ENCODE measurements around the gene PRPS2. TPM values are rescaled to one million over a fixed set of nuclear protein-coding genes. Genes with fewer than 3 reads are reported as not detected.

The PRPS2 gene
- total RNA-seq, 1 donor from 2014 or later: 11.8 TPM

DNA sequence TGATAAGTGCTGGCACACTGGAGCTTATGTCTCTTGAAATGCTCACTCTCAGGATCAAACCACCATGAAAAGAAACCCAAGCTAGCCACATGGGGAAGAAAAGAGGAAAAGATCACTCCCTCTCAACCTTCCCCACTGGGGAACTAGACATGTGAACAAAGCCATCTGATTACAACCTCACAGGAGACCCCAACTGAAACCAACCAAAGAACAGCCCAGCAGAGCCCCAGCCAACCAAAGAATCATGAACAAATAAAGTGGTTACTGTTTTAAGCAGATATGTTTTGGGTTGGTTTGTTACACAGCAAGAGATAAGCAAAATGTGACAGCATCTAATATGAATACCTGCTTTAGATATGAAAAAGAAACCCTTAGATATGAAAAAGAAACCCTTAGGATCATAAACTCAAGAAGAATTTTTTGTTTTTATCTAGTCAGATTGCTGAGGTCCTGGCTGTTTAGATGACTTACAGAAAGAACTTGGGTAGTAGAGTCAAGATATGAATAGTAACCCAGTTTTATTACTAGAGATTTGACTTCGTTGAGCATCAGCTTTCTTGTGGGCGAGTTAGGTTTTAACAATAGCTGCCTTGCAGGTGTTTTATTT, 52.0 kb downstream of the PRPS2 start:
- no peaks in the 10 kb centered on the region for H3K36me3 Mint-ChIP-seq (ENCODE audit: low read depth, unreplicated experiment)

GRCh38 chrX:12843668-12844279, 52.6 kb downstream of the PRPS2 start:
- H3K27ac ChIP-seq (ENCODE audit: low read depth, low read length): no peak overlapping the region
- Mint-ChIP-seq H3K4me3 (ENCODE audit: unreplicated experiment) (no peak overlapping the region), H3K9me3 (ENCODE audit: unreplicated experiment) (no peaks in the 10 kb centered on the region), H3K4me1 (ENCODE audit: low read depth, unreplicated experiment) (no peaks in the 10 kb centered on the region), H3K36me3 (ENCODE audit: low read depth, unreplicated experiment) (no peaks in the 10 kb centered on the region), H3K27me3 (ENCODE audit: low read depth, unreplicated experiment) (no peaks in the 10 kb centered on the region), H3K27ac (ENCODE audit: unreplicated experiment) (no peak overlapping the region)
- no peak overlapping the region for H3K9ac ChIP-seq (ENCODE audit: low read length)
- H3K27me3 ChIP-seq (ENCODE audit: insufficient read depth, low read length): no peaks in the 10 kb centered on the region
- no peaks in the 10 kb centered on the region for H3K79me2 ChIP-seq (ENCODE audit: insufficient read depth, low read length)
- no peaks in the 10 kb centered on the region for H3K9me3 ChIP-seq (ENCODE audit: insufficient read depth, low read depth, low read length)
- no peak overlapping the region for H3K4me3 ChIP-seq (ENCODE audit: insufficient read depth, low read depth, low read length)
- H3K36me3 ChIP-seq (ENCODE audit: insufficient read depth, low read length): no peaks in the 10 kb centered on the region
- TF ChIP-seq CTCF (IDR thresholded peaks at IDR 0.05; ENCODE audit: insufficient read depth, low read depth, low read length) (no peak), EZH2 (IDR thresholded peaks at IDR 0.05; ENCODE audit: insufficient read depth, low read length) (no peak)
- H4K20me1 ChIP-seq (ENCODE audit: insufficient read depth, low read length): no peaks in the 10 kb centered on the region
- H3K4me2 ChIP-seq (ENCODE audit: low read length): no peak overlapping the region
- FAIRE-seq (no peak), DNase-seq (ENCODE audit: low read depth) (no peak)
- H2AFZ ChIP-seq (ENCODE audit: low read depth, low read length): no peak overlapping the region
- no peaks in the 10 kb centered on the region for H3K4me1 ChIP-seq (ENCODE audit: insufficient read depth, low read length)

More for the DNA sequence above, 52.0 kb downstream of the PRPS2 start:
- no peaks in the 10 kb centered on the region for H3K27me3 Mint-ChIP-seq (ENCODE audit: low read depth, unreplicated experiment)
- Histone ChIP-seq H4K20me1 (ENCODE audit: insufficient read depth, low read length) (no peaks in the 10 kb centered on the region), H3K36me3 (ENCODE audit: insufficient read depth, low read length) (no peaks in the 10 kb centered on the region), H3K79me2 (ENCODE audit: insufficient read depth, low read length) (no peaks in the 10 kb centered on the region), H3K9me3 (ENCODE audit: insufficient read depth, low read depth, low read length) (no peaks in the 10 kb centered on the region), H3K4me3 (ENCODE audit: insufficient read depth, low read depth, low read length) (no peak overlapping the region), H2AFZ (ENCODE audit: low read depth, low read length) (no peak overlapping the region), H3K27ac (ENCODE audit: low read depth, low read length) (no peak overlapping the region), H3K4me1 (ENCODE audit: insufficient read depth, low read length) (no peaks in the 10 kb centered on the region), H3K4me2 (ENCODE audit: low read length) (no peak overlapping the region), H3K9ac (ENCODE audit: low read length) (no peak overlapping the region), H3K27me3 (ENCODE audit: insufficient read depth, low read length) (no peaks in the 10 kb centered on the region)
- no peak for DNase-seq (ENCODE audit: low read depth)
- no peaks in the 10 kb centered on the region for H3K9me3 Mint-ChIP-seq (ENCODE audit: unreplicated experiment)
- no peaks in the 10 kb centered on the region for H3K4me1 Mint-ChIP-seq (ENCODE audit: low read depth, unreplicated experiment)
- H3K4me3 Mint-ChIP-seq (ENCODE audit: unreplicated experiment): no peak overlapping the region
- FAIRE-seq: peak; percentile 68
- no peak for TF ChIP-seq CTCF (IDR thresholded peaks at IDR 0.05; ENCODE audit: insufficient read depth, low read depth, low read length)
- TF ChIP-seq EZH2 (IDR thresholded peaks at IDR 0.05; ENCODE audit: insufficient read depth, low read length): no peak
- no peak overlapping the region for H3K27ac Mint-ChIP-seq (ENCODE audit: unreplicated experiment)

DNA sequence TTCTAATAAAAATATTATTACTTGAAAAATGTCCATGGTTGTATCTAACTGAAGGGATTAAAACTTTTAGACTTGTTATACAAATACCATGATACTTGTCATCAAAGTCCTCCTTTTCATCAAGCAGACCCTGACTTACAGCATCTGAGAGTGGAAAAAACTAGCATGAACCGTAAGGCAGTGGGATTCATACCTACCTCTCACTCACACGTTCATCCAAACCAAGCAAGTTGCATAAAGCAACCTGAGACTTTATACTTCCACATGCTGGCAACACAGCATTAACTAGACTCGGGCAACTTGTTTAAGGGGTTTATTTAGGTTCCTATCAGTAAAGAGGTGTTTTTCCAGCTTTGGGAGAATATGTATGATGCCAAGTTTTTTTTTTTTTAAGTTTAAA, 53.1 kb downstream of the PRPS2 start:
- DNase-seq (ENCODE audit: low read depth) (no peak), FAIRE-seq (no peak)
- no peaks in the 10 kb centered on the region for H3K27me3 ChIP-seq (ENCODE audit: insufficient read depth, low read length)
- H3K4me3 Mint-ChIP-seq (ENCODE audit: unreplicated experiment): no peak overlapping the region
- no peak overlapping the region for H3K27ac Mint-ChIP-seq (ENCODE audit: unreplicated experiment)
- no peaks in the 10 kb centered on the region for H3K4me1 ChIP-seq (ENCODE audit: insufficient read depth, low read length)
- H3K36me3 ChIP-seq (ENCODE audit: insufficient read depth, low read length): no peaks in the 10 kb centered on the region
- H3K27ac ChIP-seq (ENCODE audit: low read depth, low read length): no peak overlapping the region
- no peaks in the 10 kb centered on the region for H3K9me3 Mint-ChIP-seq (ENCODE audit: unreplicated experiment)
- no peaks in the 10 kb centered on the region for H3K79me2 ChIP-seq (ENCODE audit: insufficient read depth, low read length)
- H3K4me2 ChIP-seq (ENCODE audit: low read length): no peak overlapping the region
- no peak overlapping the region for H2AFZ ChIP-seq (ENCODE audit: low read depth, low read length)
- no peak overlapping the region for H3K9ac ChIP-seq (ENCODE audit: low read length)
- no peak overlapping the region for H3K4me3 ChIP-seq (ENCODE audit: insufficient read depth, low read depth, low read length)
- H4K20me1 ChIP-seq (ENCODE audit: insufficient read depth, low read length): no peaks in the 10 kb centered on the region
- no peaks in the 10 kb centered on the region for H3K27me3 Mint-ChIP-seq (ENCODE audit: low read depth, unreplicated experiment)
- no peaks in the 10 kb centered on the region for H3K36me3 Mint-ChIP-seq (ENCODE audit: low read depth, unreplicated experiment)
- no peak for TF ChIP-seq EZH2 (IDR thresholded peaks at IDR 0.05; ENCODE audit: insufficient read depth, low read length)
- no peak for TF ChIP-seq CTCF (IDR thresholded peaks at IDR 0.05; ENCODE audit: insufficient read depth, low read depth, low read length)
- no peaks in the 10 kb centered on the region for H3K9me3 ChIP-seq (ENCODE audit: insufficient read depth, low read depth, low read length)
- H3K4me1 Mint-ChIP-seq (ENCODE audit: low read depth, unreplicated experiment): no peaks in the 10 kb centered on the region
